Esophagus squamous epithelium (tissue), 4 donors: ENCODE results near the gene ERICH6.

Experiments
- POLR2A ChIP-seq, 4 donors: fragments of 450-650 bp; IDR thresholded peaks; one replicate each; pipeline ENCODE4 v1.6.1; 2017; ENCODE audit warnings: antibody characterized with exemption in 4 of 4, mild to moderate bottlenecking in 4 of 4, moderate library complexity in 3 of 4
- TF ChIP-seq, protein P1 (sequence below), 6 experiments: fragments of 450-650 bp in 4 of 6; fragments of 200-600 bp in 2 of 6; sonication (generic) in 2 of 6; IDR thresholded peaks; one replicate each; pipeline ENCODE4 v1.5.1; 2016 to 2019; ENCODE audit warnings: antibody characterized with exemption in 6 of 6, mild to moderate bottlenecking in 4 of 6, moderate library complexity in 4 of 6

DNA sequence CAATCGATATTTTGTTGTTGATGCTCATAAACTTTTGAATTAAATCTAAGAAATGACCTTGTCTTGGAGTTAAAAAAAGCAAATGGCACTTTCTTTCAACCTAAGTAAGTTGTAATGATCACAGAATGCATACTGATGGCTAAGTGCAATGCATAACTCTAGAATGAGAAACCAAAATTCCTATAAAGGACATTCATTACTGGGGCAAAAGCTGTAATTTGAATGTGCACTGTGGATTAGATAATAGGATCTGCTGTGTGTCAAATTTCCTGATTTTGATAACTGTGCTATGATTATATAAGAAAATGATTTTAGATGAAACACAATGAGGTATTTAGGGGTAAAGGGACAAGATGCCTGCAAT, 44.9 kb upstream of the ERICH6 start:
- no peak for TF ChIP-seq POLR2A (IDR thresholded peaks at IDR 0.05)
- TF ChIP-seq, protein P1, sequence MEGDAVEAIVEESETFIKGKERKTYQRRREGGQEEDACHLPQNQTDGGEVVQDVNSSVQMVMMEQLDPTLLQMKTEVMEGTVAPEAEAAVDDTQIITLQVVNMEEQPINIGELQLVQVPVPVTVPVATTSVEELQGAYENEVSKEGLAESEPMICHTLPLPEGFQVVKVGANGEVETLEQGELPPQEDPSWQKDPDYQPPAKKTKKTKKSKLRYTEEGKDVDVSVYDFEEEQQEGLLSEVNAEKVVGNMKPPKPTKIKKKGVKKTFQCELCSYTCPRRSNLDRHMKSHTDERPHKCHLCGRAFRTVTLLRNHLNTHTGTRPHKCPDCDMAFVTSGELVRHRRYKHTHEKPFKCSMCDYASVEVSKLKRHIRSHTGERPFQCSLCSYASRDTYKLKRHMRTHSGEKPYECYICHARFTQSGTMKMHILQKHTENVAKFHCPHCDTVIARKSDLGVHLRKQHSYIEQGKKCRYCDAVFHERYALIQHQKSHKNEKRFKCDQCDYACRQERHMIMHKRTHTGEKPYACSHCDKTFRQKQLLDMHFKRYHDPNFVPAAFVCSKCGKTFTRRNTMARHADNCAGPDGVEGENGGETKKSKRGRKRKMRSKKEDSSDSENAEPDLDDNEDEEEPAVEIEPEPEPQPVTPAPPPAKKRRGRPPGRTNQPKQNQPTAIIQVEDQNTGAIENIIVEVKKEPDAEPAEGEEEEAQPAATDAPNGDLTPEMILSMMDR (IDR thresholded peaks at IDR 0.05), result no peak
